Stimulated activated CD4-positive, alpha-beta T cell treated with anti-CD3 and anti-CD28 coated beads, TNF-alpha, amount 100 ng/mL, for 4 hours (primary cell): ENCODE data around the gene RCBTB2.

Experiments used
- DNase-seq, 3 experiments: peaks; one replicate each; pipeline ENCODE4 v3.0.0-alpha.2; 2020; ENCODE audit warnings: low read depth in 3 of 3

The RCBTB2 gene

DNA sequence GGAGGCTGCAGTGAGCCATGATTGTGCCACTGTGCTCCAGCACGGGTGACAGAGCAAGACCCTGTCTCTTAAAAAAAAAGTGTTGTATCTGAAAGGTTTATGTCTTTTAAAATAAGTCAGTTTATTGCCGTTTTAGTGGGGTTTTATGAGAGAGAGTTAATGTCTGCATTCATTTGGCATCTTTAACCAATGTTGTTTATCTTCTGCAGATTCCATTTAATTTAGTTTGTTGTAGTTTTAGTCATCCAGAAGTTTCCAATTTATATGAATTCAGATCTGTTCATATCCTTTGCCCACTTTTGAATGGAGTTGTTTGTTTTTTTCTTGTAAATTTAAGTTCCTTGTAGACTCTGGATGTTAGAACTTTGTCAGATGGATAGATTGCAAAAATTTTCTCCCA, 83.2 kb downstream of the RCBTB2 start:
- DNase-seq, result no peak

GRCh38 chr13:48448959-48449614, 83.8 kb downstream of the RCBTB2 start:
- no peak for DNase-seq

DNA sequence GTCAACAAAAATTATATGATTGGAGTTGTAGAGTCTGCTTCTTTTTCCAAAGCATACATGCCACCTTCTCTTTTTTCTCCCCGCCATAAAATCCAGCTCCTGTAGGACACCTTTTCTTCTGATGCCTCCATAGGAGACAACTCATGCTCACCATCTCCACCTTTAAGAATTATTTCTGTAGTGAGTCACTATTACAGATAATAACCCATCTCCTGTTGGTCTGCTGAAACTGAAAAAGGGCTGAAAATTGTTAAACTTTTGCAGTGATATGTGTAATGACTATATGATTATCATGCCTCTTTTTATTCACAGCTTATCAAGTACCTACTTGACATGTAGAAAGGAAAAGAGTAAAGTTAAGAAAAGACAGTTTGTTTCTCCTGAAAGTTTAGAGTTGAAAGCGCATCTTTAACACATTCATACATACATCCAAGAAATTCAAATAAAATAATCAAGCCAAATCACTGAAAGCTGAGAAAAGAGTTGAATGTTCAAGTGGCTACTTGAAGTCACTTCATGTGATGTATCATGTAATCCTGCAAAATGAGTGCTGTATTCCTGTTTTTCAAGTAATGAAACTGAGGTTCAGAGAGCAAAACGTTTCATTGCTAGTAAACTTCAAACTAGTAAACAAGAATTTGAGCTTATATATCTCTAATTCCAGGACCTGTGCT, 84.5 kb downstream of the RCBTB2 start:
- no peak for DNase-seq

- no peak for DNase-seq
These were observed 86.4 kb downstream of the RCBTB2 start for GRCh38 chr13:48446464-48446863.

DNA sequence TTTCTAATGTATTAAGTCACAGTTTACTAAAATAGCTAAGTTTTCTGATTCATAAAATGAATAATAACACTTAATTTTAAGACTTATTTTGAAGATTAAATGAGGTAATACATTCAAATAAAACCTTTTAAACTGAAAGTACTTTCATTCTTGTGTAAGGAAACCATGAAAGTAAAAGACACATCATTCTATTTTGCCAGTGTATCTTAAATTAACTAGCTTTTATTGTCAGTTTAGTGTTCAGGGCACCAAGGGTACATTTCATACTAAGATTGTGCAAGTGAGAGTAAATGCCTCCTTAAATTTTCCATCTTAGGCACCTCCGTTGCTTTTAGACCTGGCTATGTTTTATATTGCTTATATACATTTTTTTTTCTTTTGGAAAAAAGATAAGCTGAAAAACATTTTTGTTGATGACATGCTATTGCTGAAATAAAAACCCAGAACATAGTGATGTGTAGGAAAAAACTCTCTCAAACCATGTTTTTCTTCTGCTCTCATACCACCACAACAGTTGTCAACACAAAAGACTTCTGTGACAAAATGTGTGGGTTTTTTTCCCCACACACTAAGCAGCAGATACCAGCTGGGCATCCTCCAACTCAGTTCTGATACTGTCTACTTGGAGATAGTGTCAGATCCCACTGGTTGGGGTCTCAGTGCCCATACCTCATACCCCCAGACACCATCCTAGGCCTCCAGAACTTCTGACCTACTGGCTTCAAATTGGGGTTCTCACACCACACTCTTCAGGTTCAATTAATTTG, 89.3 kb downstream of the RCBTB2 start:
- no peak for DNase-seq
